Stimulated activated CD8-positive, alpha-beta memory T cell treated with anti-CD3 and anti-CD28 coated beads, Interleukin-4, amount 100 ng/mL, for 4 hours (primary cell): ENCODE results near the gene ASB14.

ENCODE experiments used
- DNase-seq, 2 donors: peaks; one replicate each; pipeline ENCODE4 v3.0.0-alpha.2; 2020; ENCODE audit warnings: low read depth in 2 of 2, low spot score in 1 of 2

Gene ASB14

DNA sequence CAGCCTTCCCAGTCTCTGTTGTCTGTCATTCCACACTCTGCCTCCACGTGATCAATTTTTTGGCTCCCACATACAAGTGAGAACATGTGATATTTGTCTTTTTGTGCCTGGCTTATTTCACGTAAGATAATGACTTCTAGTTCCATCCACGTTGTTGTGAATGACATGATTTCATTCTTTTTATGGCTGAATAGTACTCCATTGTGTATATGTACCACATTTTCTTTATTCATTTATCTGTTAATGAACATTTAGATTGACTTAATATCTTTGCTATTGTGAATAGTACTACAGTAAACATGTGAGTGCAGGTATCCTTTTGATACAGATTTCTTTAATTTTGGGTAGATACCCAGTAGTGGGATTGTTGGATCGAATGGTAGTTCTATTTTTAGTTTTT is 31.4 kb downstream of the ASB14 start:
- no peak for DNase-seq

DNA sequence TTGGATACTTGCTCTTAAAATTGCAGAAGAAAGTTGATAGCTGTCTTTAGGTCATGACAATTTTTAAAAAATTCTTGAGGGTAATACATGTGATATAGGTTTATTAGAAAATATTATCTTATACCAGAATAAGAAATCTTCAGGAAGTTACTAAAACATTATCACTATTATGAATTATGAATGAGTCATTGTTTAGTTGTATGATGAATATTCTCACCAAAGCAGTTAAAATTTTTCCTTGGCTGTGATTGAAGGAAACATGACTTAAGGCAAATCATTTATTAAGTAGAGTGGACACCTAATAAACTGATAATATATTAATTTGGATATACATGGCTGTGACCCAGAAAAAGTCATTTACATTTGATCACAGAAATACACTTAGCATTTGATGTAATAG is 34.8 kb downstream of the ASB14 start:
- DNase-seq: no peak

DNA sequence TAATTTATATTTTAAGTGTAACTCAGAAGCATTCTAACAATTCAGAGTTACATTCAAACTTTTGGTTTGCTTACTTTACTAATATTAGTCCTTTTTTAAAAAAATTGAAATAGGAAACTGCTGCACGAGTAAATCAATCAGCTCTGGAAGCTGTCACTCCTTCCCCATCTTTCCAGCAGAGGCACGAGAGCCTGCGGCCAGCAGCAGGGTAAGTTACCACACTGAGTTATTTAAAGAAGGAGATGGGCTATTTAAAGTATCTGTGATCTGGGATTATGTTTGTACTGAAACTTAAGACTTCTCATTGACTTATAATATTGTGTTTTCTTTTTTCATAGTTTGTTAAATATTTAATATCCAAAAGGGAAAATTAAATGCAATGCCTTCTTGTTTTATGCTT is 35.6 kb downstream of the ASB14 start:
- no peak for DNase-seq

DNA sequence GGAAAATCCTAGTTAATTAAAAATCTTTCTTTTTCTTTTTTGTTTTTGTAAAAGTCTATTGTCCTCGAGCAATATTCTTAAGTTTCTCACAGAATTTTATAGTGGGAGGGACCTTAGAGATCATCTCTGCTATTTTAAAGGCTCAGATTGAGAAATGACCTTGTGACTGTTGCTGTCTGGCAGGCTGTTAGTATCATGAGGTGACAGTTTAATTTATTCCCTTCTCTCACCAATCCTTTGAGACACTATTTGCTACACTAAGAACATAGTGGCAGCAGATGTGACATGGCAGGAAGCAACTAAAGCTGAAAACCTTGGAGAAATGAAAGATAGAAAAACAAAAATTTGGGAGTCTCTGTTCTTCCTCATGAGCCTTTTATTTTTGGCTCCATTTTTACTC is 40.1 kb downstream of the ASB14 start:
- no peak for DNase-seq

DNA sequence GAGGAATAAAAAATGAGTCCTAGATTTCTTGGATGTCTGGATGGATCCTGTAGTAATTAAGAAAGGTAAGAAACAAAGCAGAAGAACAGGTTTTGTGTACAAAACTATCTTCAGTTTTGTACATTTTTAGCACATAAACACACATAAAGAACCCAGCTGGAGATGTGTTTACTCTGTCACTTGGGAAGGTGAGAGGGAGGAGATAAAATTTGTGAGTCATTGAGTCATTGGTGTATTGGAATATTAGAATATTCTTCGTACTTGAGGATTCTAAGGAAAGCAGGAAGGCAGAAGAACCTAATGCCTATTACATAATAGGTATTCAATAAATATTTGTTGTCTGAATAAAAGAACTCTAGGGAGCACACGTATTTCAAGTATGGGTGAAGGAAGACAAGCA is 47.5 kb downstream of the ASB14 start:
- no peak for DNase-seq

DNA sequence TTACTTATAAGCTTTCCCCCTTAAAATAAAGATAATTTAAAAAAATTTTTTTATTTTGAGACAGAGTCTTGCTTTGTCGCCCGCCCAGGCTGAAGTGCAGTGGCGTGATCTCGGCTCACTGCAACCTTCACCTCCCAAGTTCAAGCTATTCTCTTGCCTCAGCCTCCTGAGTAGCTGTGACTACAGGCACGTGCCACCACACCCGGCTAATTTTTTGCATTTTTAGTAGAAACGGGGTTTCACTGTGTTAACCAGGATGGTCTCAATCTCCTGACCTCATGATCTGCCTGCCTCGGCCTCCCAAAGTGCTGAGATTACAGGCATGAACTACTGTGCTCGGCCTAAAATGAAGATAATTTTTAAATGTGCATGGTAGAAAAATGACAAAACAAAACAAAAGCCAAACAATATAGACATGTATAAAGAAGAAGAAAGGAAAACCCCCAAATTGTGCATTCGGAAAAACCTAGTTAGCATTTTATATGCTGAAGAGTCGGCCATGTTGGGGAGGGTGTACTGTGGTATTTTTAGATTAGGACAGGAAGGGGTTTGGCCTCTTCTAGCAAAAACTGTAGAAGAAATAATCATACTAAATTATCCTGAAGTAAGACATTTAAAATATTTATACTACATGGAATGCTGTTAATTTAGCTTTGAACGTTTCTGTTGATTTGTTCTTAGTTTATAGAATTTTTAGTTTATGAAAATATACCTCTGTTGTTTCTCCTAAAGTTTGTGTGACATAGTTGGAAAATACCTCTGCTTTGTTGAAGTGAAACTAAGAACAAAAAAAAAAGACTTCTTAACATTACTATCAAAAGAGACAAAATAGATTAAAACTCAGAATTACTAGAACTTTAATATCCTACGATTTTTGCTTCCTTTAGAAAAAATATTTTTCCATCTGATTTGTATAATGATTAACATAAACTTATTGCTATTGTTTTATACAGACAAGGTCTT is 57.6 kb downstream of the ASB14 start:
- no peak for DNase-seq

DNA sequence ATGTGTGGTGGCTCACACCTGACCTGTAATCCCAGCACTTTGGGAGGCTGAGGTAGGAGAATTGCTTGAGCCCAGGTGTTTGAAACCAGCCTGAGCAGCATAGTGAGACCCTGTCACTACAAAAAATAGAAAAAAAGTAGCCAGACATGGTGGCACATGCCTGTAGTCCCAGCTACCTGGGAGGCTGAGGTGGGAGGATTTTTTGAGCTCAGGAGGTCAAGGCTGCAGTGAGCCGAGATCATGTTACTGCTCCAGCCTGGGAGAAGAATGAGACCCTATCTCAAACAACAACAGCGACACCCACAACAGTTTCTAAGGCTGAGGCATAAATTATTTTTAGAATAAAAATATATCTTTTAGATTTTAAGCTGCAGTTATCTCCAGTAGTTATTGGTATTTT is 58.7 kb downstream of the ASB14 start:
- no peak for DNase-seq

DNA sequence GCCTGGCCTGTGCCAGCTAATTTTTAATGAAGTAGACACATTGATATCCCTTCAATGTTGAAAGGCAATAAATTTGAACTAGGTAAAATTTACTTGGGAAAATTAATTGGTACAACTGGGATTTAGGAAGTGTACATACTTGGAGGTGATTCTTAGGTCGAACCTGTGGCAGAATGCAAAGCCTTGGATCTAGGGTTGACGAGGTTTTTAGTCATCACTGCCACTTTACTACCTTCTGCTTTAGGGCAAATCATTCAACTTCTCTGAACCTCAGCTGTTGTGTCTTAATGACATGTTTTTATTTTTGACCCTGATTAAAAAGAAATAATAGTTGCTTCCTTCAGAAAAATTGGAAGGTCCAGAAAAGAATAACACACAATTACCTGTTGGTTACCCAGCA is 62.5 kb downstream of the ASB14 start:
- no peak for DNase-seq

DNA sequence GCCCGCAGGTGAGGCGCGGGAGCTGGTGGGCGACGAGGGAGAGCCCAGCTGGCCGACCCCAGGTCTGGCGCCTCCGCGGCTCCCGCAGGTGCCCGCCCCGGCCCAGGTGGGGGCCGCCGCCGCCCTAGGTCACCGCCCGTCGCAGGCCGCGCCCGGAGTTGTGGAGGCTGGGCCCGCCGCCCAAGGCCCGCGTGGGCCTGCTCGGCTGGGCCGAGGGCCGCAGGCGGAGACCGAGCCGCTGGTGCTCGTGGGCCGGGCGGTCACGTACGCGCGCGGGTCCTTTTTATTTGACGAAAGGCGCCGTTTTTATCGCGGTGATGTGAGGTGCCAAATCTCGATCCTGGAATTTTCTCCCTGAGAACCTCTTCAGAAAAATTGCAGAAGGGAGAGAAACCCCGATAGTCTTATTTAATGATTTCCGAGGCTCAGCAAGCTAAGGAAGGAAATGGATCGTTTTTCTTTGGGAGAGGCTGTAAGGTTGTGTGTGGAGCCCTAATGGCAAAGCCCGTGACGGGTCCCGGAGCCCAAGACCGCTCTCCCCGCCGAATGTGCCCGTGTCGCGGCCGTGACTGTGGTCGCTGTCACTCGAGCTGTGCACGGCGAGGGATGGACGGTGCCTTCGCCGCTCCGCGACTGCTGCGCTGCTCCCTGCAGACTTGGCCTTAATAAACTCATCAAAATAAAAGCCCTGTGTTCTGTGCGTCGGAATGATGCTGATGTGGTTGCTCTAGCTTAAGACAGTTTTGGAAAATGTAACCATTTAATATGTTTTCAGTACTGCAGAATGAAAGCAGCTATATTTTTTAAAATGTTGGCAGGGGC is 64.3 kb downstream of the ASB14 start:
- DNase-seq: peak in 1 of 2 donors; percentile 4

DNA sequence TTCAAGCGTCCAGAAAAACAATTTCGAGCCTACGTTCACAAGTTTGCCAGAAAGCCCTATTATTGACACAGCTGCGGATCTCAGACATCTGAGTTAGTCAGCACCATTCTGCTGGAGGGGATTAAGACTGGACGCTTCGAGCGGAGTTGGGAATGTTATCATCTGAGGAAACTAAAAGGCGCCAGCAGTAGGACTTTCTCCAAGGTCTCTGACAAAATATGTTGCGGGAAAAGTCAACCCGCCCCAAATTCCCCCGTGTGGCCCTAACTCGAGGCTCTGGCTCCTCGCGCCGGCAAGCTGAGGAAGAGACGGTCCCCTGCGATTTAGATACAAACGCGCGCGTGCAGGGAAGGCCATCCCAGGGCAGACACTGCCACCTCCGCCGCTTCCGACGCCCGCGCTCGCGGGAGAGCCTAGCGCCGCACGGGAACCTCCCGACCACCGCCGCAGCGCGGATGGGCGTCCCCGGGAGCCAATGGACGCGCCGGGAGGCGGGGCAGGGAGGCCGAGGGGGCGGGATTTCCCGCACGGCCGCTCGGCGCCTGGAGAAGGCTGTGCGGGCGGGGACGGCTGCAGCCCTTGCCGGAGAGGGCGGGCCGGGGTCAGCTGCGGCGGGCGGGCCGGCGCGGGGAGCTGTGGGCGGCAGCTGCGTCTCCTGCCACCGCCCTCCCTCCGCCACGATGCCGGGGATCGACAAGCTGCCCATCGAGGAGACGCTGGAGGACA is 65.1 kb downstream of the ASB14 start, which contains the start of gene APPL1:
Gene APPL1, plus strand, starts transcription at position 526 of the 726 bp plus-strand sequence. Its CDS starts 155 bp downstream, at position 681.
- DNase-seq: peak; percentile 52 to 76

DNA sequence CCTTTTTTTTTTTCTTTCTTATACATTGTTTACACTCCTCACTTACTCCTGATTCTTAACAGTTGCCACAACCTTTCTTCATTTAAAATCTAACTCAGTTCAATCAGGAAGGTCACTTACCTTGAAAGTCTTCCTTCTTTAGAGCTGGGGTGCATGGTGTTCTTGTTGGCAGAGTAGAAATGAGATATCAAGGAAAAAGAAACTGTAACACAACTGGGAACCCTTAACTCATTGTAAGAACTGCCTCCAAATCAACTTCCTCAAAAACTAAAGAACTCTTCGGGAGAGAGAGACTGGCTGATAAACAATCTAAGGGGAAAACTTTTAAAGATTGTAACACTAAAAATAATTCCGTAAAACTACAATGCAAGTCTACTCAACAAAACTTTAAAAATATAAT is 66.3 kb downstream of the ASB14 start:
- DNase-seq: no peak

DNA sequence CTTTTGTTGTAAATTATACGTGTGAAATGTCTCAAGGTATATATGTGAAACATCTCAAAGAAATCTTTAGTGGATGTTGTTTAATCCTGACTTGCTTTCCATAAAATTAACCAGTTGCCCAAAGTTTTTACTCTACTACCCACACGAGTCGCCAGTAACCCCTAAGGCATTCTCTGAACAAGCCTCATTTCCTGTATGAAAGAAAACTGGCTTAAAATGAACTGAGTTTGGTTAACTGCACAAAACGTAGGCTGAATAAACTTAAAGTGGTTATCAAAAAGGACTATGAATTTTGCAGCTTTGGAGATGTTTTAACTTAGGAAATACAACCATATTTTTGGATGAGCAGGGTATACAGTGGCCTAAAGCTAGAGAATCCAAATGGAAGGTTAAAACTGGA is 67.6 kb downstream of the ASB14 start:
- no peak for DNase-seq

DNA sequence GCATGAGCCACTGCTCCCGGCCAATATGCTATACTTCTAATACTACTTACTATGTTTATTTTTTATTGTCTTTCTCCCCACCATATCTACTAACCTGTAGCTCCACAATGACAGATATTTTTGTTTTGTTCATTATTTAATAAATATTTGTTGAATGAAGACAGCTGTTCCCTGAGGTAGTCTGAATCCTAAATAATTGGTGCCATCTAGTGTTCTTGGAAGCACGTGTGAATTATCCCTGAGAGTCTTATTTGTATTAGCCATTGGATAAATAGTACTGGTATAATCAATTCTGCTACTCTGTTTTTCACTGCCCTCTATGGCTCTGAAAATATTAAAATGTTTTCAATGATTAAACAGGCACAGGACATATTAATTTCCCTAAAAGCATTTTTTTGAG is 70.6 kb downstream of the ASB14 start:
- no peak for DNase-seq
